ENCODE data around the gene PLK5.

Gene PLK5

DNA sequence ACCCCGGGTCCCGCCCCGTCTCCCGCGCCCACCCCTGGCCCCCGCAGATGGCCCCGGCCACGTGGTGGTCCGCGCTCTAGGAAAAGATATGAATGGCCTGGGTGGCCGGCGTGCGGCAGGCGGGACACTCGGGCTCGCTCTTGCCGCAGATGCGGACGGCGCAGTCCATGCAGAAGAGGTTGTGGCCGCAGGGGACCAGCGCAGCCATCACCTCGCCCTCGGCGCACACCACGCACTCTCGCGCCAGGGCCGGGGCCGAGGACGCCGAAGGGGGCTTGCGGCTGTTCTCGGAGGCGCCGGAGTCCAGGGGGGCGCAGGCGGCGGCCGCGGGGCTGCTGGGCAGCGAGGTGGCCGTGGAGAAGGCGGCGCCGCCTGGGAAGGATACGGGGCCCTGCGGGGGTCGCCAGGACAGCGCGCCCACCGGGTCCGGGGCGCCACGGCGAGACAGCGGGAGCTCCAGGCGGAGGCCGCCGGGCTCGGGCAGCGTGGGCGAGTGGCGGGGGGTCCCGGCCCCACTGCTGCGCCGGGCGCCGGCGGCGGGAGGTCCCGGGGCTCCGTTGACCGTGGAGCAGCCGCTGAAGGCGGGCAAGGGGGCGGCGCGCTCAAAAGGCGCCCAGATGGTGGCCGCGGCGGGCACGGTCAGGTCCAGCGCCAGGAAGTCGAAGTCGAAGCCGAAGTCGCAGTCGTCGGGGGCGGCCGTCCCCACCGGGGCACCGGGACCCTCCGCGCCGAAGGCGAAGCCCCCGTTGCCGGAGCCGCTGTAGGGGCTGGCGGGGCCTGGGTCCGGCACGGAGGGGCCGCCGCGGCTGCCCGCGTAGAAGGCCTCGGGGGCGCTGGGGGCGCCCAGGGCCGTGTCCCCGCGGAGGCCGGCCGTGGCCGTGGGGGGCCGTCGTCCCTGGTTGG is 31.9 kb downstream of the PLK5 start:
- no peak for DNase-seq (ENCODE audit: low read depth)

DNA sequence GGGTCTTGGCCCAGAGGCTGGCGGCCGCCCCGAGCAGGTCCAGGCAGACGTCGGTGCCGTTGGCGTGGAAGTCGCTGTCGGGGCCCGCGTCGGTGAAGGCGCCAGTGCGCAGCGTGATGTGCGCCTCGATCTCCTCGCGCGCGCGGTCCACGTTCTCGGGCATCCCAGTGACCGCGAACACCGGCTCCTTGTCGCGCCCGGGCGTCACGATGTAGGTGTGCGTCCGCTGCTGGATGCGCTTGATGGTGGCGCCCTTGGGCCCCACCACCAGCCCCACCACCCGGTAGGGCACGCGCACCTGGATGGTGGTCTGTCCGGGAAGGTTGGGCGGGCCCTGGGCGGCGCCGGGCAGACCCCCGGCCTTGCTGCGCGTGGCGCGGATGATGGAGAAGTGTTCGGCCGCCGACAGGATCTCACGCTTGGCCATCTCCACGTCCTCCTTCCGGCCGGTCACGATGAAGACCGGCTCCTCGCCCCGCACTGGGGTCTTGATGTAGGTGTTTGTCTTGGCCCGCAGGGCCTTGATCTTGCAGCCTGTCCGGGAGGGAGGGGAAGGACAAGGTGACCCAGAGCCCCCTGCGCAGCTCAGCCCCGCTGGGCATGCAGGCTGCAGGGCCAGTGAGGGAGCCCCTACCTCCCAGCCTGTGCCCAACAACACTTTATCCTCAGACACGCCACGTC is 32.7 kb downstream of the PLK5 start:
- DNase-seq (ENCODE audit: low read depth) = no peak

DNA sequence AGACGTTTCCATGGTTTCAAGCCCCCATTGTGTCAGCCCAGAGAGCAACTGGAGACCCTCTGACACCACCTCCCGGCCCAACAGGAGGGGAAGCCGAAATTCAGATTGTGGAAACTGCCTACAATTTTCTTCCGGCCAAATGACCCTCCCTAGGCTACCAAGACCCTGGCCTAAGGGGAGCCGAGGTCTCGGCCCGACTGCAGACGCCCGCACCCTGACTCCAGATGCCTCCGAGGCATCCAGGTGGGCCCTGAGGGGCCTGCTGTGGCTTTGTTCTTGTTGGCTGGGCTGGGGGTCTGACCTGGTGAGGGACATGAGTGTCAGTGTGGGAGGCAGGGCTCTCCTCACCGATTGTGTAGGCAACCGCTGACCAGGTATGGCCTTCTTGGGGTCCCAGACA is 34.7 kb downstream of the PLK5 start:
- no peak for DNase-seq (ENCODE audit: low read depth)

DNA sequence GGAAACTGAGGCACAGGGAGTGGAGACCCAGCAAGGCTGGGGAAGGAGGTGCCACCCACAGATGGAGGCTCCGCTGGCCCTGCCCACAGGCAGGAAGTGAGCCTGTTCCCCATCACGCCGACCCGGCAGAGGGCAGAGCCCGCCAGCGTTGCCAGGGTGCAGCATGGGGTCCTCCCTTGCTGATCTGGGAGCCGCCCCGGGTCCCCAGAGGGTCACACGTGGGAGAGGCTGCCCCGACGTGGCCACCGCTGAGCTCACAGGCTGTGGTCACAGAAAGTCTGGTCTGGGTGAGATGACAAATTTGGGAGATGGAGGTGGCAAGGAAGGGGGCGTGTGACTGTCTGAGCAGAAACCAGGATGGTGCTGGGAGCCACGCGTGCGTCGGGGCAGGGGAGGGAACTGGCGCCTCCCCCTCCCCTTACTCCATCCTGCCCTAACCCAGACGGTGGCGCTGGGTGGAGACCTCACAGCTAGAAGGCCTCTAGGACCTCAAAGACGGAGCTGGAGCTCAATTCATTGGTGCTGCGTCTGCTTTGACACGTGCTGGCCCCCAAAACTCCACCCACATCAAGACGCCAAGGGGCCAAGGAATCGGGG is 36.5 kb downstream of the PLK5 start:
- no peak for DNase-seq (ENCODE audit: low read depth)

DNA sequence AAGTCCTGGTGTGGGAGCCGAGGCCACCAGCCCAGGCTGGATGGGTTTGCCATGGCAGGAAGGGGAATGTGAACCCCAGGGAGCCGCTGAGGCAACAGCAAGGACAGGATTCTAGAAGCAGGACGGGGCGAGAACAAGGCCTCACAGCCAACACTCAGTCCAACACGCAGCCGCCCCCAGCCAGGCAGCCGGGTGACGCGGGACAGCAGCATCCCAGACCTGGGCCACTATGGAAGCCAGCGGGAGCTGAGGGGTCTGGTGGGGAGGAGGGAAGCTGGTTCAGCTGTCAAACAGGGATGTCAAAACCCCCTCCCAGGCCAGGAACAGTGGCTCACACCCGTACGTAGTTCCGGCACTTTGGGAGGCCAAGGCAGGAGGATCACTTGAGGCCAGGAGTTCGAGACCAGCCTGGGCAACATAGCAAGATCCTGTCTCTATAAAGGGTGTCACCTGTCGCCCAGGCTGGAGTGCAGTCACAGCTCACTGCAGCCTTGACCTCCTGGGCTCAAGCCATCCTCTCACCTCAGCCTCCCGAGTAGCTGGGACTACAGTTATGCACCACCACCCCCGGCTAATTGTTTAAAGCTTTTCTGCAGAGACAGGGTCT is 37.5 kb downstream of the PLK5 start:
- DNase-seq (ENCODE audit: low read depth) = no peak

DNA sequence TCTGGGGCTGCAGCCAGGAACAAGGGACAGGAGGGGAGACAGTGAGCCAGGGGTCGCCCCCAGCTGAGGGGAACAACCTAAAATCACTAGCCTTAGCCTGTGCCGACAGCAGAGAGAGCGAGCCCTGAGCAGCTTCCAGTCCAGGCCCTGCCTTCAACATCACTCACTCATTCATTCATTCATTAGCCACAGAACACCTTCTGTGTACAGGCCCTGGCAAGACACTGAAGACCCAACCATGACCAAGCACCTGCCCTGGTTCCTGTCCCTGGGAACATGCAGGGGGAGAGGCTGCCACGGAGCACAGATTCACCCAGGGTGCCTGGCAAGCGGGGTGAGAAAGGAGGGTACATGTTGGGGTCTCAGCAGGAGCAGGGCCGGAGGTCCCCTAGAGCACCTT is 39.4 kb downstream of the PLK5 start:
- DNase-seq (ENCODE audit: low read depth) = no peak

DNA sequence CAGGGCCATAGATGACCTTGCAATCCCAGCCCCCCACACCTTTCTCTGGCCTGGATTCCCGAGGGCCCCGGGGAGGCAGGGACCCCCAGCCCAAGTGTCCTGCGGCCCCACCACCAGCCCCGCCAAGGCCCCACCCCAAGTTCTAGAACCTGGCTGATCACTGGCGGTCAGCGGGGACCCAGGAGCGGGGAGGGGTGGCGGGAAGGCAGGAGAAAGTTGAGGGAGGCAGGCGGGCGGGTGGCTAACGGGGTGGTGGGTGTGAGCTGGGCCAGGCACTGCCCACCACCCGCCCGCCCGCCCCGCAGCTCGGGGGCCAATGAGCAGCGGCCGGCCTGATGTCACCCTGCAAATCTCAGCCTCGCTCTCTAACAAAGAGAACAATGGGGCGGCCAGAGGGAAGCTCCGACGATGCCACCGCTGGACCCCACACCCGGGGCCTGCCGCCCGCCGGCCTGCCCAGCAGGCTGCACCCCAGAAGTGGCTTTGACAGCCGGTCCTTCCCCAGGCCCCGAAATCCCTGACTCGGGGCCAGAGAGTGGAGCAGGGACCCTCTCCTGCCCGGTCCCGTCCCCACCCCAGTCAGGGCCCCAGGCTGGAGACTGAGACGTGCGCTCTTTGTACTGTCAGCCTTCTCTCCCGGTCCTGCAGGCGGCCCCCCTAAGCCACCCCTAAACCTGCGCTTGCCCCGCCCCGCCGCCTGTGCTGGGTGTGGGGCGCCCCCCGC is 42.7 kb downstream of the PLK5 start:
- no peak for DNase-seq (ENCODE audit: low read depth)

DNA sequence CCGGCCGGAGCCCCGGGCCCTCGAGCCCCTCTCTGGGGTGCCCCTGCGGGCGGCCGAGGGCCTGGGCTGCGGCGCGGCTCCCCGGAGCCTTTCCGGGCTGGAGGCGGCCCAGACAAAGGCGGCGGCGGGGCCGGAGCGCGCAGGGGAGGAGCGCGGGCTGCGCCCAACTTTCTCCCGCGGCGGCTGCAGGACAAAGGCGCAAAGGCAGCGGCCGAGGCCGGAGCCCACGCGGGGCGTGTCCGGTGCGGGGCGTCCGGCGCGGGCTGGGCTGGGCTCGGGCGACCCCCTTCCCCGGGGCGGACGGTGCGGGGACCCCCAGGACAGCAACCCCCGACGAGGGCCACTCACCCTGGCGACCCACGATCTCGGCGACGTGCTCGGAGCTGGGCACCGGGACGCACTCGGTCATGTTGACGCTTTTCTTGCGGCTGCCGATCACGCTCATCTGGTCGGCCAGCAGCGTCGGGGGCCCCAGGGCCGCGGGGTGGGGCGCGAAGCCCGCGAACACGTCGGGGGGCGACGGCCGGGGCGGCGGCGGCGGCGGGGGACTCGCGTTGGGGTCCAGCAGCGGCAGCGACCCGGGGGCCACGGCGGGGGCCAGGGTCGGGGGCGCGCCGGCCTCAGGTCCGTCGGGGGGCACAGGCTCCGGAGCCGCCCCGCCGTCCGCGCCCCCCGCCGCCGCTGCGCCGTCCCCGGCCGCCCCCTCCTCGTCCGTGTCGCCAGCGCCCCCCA is 43.4 kb downstream of the PLK5 start:
- DNase-seq (ENCODE audit: low read depth) = no peak

DNA sequence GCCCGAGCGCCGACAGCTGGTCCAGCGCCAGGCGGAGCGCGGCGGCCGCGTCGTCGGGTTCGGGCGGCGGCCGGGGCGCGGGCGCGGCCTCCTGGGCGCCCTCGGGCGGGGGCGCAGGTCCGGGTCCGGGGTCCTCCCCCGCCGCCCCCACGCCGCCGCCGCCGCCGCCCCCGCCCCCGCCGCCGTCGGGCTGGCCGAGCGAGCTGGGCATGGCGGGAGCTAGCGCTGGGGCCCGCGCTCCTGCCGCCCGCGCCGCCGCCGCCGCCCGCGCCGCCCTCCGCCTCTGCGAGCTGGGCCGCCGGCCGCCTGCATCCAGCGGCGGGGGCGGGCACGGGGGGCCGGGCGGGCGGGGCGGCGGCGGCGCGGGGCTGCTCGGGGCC is 44.0 kb downstream of the PLK5 start:
- DNase-seq (ENCODE audit: low read depth) = no peak

DNA sequence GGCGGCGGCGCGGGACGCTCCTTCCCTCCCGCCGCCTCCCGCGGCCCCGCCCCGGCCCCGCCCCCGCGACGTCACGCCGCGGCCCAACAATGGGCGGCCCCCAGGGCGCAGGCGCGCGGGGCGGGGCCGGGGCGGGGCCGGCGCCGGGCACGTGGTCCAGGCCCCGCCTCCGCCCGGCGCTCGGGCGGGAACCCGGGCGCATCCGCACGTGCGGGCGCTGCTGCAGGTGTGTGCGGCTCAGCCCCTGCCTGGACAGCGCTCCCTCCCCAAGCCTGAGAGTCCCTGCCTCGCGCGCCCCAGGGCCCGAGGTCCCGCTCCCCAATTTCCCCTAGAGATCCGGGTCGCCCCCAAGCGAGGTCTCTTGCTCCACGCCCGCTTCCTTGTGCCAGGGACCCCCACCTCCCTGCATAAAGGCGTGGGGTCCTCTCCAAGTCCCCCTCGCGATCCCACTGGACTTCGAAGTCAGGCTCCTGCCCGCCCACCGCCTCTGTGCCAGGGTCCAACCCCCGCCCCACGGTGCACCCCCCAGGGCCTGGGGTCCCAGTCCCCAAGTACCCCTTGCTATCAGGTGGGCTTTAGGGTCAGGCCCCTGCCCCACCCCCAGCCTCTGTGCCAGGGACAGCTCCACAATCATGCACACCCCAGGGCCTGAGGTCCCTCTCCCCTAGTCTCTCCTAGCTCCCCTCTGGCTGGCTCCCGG is 44.6 kb downstream of the PLK5 start, which contains the start of gene MEX3D:
MEX3D (minus strand) TSS at position 6 of the 700 bp plus-strand sequence. CDS start 267 bp downstream, outside the sequence.
- peak; percentile 81 for DNase-seq (ENCODE audit: low read depth)

DNA sequence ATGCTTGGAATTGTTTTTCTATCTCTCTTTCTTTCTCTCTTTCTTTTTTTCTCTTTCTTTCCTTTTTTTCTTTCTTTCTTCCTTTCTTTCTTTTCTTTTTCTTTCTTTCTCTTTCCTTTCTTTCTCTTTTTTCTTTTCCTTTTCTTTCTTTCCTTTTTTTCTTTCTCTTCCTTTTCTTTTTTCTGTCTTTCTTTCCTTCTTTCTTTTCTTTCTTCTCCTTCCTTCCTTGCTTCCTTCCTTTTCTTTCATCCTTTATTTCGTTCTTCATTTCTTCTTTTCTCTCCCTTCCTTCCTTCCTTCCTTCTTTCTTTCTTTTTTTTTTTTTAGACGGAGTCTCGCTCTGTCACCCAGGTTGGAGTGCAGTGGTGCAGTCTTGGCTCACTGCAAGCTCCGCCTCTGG is 46.1 kb downstream of the PLK5 start:
- DNase-seq (ENCODE audit: low read depth) = no peak

DNA sequence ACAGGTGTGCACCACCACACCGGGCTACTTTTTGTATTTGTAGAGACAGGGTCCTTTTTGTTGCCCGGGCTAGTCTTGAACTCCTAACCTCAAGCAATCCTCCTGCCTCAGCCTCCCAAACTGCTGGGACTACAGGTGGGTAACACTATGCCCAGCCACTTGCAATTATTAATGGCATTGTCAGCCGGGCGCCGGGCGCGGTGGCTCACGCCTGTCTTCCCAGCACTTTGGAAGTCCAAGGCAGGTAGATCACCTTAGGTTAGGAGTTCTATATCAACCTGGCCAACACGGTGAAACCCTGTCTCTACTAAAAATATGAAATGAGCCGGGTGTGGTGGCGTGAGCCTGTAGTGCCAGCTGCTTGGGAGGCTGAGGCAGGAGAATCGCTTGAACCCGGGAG is 47.0 kb downstream of the PLK5 start:
- no peak for DNase-seq (ENCODE audit: low read depth)

DNA sequence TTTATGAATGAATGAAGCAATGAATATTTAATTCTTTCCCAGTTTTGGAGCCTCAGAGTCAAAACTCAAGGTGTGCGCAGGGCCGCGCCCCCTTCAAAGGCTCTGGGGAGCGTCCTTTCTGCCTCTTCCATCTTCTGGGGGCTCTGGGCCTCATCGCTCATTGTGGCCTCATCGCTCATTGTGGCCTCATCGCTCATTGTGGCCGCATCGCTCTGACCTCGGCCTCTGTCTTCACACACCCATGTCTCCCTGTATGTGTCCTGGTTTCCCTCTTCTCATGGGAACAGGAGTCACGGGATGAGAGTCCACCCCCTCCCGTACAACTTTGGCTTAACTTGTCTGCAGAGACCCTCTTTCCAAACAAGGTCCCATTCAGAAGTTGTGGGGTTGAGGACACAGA is 47.5 kb downstream of the PLK5 start:
- DNase-seq (ENCODE audit: low read depth) = no peak

DNA sequence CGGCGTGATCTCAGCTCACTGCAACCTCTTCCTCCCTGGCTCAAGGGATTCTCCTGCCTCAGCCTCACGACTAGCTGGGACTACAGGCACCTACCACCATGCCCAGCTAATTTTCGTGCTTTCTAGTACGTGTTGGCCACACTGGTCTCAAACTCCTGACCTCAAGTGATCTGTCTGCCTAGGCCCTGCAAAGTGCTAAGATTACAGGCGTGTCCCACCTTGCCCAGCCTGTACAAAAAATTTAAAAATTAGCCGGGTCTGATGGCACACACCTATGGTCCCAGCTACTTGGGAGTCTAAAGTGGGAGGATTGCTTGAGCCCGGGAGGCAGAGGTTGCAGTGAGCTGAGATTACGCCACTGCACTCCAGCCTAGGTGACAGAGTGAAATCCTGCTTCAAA is 48.9 kb downstream of the PLK5 start:
- no peak for DNase-seq (ENCODE audit: low read depth)

DNA sequence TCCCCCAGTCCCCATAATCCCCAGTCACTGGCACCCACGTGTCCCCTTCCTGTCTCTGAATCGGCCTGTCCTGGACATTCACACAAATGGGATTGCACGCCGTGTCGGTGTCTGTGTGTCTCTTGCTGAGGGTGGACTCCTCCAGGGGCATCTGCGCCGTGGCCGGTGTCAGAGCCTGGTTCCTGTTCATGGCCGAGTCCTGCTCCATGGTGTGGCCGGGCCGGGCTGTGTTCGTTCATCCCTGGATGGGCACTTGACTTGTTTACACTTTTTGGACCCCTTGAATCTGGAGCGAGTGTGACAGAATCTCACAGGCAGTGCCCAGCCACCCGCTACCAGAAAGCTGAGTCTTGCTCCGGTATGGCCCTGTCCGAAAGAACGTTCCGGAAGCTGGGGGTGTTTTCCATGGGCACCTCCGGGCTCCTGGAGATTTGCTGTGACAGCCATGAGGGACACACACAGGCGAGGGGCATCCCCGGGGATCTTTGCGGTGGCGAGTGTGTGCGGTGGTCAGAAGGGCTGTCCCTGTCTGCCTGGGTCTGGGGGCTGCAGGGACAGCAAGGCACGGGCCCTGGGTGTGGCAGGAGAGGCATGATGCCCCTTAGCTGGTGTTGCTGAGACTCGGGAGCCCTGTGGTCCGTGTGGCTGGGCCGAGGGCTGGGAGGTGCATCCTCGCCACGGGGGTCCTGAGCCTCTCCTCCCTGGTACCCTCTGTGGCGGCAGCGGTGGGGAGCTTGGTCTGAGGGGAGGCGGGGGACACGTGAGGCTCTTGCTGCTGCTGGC is 50.7 kb downstream of the PLK5 start:
- DNase-seq (ENCODE audit: low read depth) = no peak

DNA sequence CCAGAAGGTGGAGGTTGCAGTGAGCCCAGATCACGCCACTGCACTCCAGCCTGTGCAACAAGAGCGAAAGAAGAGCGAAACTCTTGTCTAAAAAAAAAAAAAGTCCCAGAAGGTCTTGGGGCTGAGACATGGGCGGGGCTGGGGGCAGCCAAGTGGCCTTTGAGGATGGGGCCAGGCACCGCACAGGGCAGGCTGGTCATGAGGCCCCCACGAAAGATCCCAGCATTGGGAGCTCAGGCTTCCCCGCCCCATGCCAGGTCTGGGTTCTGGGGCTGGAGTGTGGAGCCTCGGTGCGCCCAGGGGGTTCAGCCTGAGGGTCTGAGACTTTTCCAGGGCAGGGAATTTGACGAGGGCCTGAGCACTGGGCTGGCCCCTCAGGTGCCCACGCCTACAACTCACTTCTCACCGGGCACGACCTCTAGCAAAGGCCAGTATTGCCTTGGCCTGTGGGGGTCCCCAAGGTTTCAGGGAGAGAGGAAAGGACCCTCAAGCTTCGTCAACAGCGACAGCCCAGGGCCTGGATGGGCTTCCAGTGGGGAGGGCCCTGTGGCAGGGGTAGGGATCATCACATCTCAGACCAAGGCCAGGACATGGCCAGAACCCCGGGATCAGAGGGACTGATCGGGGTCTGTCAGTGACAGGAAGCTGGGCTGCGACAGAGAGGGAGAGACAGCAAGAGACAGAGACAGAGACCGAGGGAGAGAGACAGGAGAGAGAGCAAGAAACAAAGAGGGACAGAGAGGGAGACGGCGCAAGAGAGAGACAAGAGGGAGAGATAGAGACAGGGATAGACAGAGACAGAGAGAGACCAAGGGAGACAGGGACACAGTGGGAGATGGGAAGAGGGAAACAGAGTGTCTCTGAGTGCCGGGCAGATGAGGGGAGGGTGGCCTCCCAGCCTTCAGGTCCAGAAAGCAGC is 51.7 kb downstream of the PLK5 start:
- no peak for DNase-seq (ENCODE audit: low read depth)

DNA sequence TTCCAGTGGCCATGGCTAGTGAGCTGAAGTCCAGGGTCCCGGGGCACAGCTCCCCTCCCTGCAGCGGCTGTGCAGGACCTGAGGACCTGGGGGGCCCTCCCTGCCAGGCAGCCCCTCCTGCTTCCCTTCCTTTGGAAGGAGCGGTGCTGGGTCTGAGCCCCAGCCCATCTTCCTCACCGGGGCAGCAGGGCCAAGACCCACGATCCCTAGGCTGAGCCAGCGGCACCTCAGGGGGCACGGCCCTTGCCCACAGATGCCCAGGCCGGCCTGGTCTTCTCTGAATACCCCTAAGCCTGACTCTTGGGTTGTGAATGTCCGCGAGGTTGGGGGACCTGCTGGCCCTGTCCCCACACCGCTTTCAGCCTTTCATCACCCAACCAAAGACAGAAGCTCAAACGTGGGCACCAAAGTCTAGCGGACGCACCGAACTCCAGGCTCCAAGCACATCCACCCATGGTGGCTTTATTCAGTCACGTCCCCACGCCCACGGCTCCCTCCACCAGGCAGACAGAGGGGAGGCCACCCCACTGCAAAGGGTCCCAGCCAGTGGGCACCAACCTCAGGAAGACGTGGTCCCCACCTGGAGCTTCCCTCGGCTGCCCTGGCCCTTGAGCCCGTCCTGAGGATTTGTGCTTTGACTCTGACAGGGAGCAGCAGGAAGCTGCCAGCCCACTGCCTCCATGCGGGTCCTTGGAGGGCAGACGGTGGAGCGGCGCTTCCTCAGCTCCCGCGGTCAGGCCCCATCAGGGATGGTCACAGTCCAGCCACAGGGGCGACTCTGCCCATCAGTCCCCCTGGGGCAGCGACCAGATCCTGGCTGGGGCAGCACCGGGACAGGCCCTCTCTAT is 52.6 kb downstream of the PLK5 start:
- DNase-seq (ENCODE audit: low read depth) = no peak
